GM18907 (cell line): Measurements from ENCODE around the gene STX17.

Experiments
- ATAC-seq: cut with Tn5 transposase; IDR thresholded peaks from one replicate; pipeline ENCODE4 v1.9.1; 2021; ENCODE audit warnings: mild to moderate bottlenecking, moderate library complexity; ENCODE audit not compliant: unreplicated experiment

The STX17 gene

GRCh38 chr9:99905833-99906402 lies 536 bp upstream of the STX17 start:
- ATAC-seq = no peak

- ATAC-seq = peak; percentile 15
These were observed 716 bp downstream of the STX17 start for GRCh38 chr9:99907208-99907532.

GRCh38 chr9:99911600-99911999 lies 5.1 kb downstream of the STX17 start:
- no peak for ATAC-seq

- ATAC-seq = no peak
These were observed 10.2 kb downstream of the STX17 start for GRCh38 chr9:99916650-99917049.

GRCh38 chr9:99918134-99918533 lies 11.7 kb downstream of the STX17 start:
- ATAC-seq = no peak

- ATAC-seq = no peak
These were observed 13.5 kb downstream of the STX17 start for GRCh38 chr9:99919930-99920329.

- ATAC-seq = no peak
These were observed 15.6 kb downstream of the STX17 start for GRCh38 chr9:99921875-99922710.

GRCh38 chr9:99922711-99923030 lies 16.2 kb downstream of the STX17 start:
- no peak for ATAC-seq

GRCh38 chr9:99925541-99925940 lies 19.1 kb downstream of the STX17 start:
- no peak for ATAC-seq

GRCh38 chr9:99929652-99930051 lies 23.2 kb downstream of the STX17 start:
- no peak for ATAC-seq

- ATAC-seq = no peak
These were observed 24.8 kb downstream of the STX17 start for GRCh38 chr9:99931155-99931840.

- ATAC-seq = no peak
These were observed 30.6 kb downstream of the STX17 start for GRCh38 chr9:99936947-99937587.

GRCh38 chr9:99947395-99947794 lies 40.9 kb downstream of the STX17 start:
- ATAC-seq = no peak

GRCh38 chr9:99948482-99948881 lies 42.0 kb downstream of the STX17 start:
- ATAC-seq = no peak

- no peak for ATAC-seq
These were observed 42.4 kb downstream of the STX17 start for GRCh38 chr9:99948896-99949295.

- ATAC-seq = no peak
These were observed 47.5 kb downstream of the STX17 start for GRCh38 chr9:99953861-99954507.

- no peak for ATAC-seq
These were observed 48.4 kb downstream of the STX17 start for GRCh38 chr9:99954819-99955218.

- no peak for ATAC-seq
These were observed 49.2 kb downstream of the STX17 start for GRCh38 chr9:99955606-99956005.

GRCh38 chr9:99962680-99963261 lies 56.3 kb downstream of the STX17 start:
- no peak for ATAC-seq

GRCh38 chr9:99964336-99964735 lies 57.9 kb downstream of the STX17 start:
- no peak for ATAC-seq

- ATAC-seq = no peak
These were observed 59.5 kb downstream of the STX17 start for GRCh38 chr9:99966001-99966400.
